Measurements from ENCODE around the gene LRP4. TPM values are rescaled to one million over a fixed set of nuclear protein-coding genes. Genes with fewer than 3 reads are reported as not detected.

The LRP4 gene
- polyA plus RNA-seq, result 2.6 and 3.5 TPM in 2 replicates

GRCh38 chr11:46918083-46918787, at the start of gene LRP4:
Gene LRP4, minus strand, starts transcription at chr11:46918550. Its CDS starts 171 bp downstream, at chr11:46918379.

GRCh38 chr11:46936138-46937110, 18.1 kb upstream of the LRP4 start, which contains the start of gene CSTPP1:
Gene CSTPP1, plus strand, starts transcription at chr11:46936761. Its CDS starts 45 bp downstream, at chr11:46936806.

GRCh38 chr11:46845740-46846509, 72.4 kb downstream of the LRP4 start, which contains the start of gene CKAP5:
Gene CKAP5, minus strand, starts transcription at chr11:46846280. Its CDS starts 25,049 bp downstream, at chr11:46821231.

Other genes with a start within 250 kb of the LRP4 start
- gene ARHGAP1, start 217.9 kb downstream of the LRP4 start, polyA plus RNA-seq, result 4.1 and 7.6 TPM in 2 replicates
- gene ZNF408, start 217.5 kb downstream of the LRP4 start, polyA plus RNA-seq, result 0.22 and 1.1 TPM in 2 replicates
- gene F2, start 199.3 kb downstream of the LRP4 start, polyA plus RNA-seq, result not detected in 2 replicates
- 416 and 534 TPM in 2 replicates for gene CKAP5, start 72.3 kb downstream of the LRP4 start, polyA plus RNA-seq
- gene CSTPP1, start 18.2 kb upstream of the LRP4 start, polyA plus RNA-seq, result 56.7 and 75.9 TPM in 2 replicates

All from Purkinje cell (primary cell).